Ishikawa (cell line): ENCODE data around the gene ARHGAP5.

Experiments used
- CEBPB ChIP-seq: IDR thresholded peaks from 2 replicates; pipeline ENCODE4 v1.6.1; 2012
- CREB1 ChIP-seq: IDR thresholded peaks from 2 replicates; pipeline ENCODE4 v1.6.1; 2012; ENCODE audit warnings: low read depth
- EGR1 ChIP-seq: IDR thresholded peaks from 2 replicates; pipeline ENCODE4 v1.6.1; 2012
- EP300 ChIP-seq: IDR thresholded peaks from 2 replicates; pipeline ENCODE4 v1.6.1; 2012; ENCODE audit warnings: borderline replicate concordance
- FOXM1 ChIP-seq: IDR thresholded peaks from 2 replicates; pipeline ENCODE4 v1.6.1; 2012; ENCODE audit warnings: low read depth, borderline replicate concordance
- MAX ChIP-seq: IDR thresholded peaks from 2 replicates; pipeline ENCODE4 v1.6.1; 2012
- NFIC ChIP-seq: IDR thresholded peaks from 2 replicates; pipeline ENCODE4 v1.6.1; 2012
- RAD21 ChIP-seq: IDR thresholded peaks from 2 replicates; pipeline ENCODE4 v1.6.1; 2012; ENCODE audit warnings: low read depth
- REST ChIP-seq: IDR thresholded peaks from 2 replicates; pipeline ENCODE4 v1.6.1; 2012; ENCODE audit warnings: low read depth, mild to moderate bottlenecking
- TAF1 ChIP-seq: IDR thresholded peaks from 2 replicates; pipeline ENCODE4 v1.6.1; 2012; ENCODE audit warnings: low read depth, mild to moderate bottlenecking
- TCF12 ChIP-seq: IDR thresholded peaks from 2 replicates; pipeline ENCODE4 v1.6.1; 2012; ENCODE audit warnings: low read depth
- TEAD4 ChIP-seq: IDR thresholded peaks from 2 replicates; pipeline ENCODE4 v1.6.1; 2012
- YY1 ChIP-seq: IDR thresholded peaks from 2 replicates; pipeline ENCODE4 v1.6.1; 2012; ENCODE audit warnings: low read depth
- ZBTB7A ChIP-seq: IDR thresholded peaks from 2 replicates; pipeline ENCODE4 v1.6.1; 2012; ENCODE audit warnings: low read depth
- TF ChIP-seq, protein P1 (sequence below): IDR thresholded peaks from 2 replicates; pipeline ENCODE4 v1.6.1; 2012

ARHGAP5 gene

GRCh38 chr14:32078023-32078857 is 1.1 kb downstream of the ARHGAP5 start:
- TF ChIP-seq TAF1, result peak; percentile 30; the same call in 1 of the 2 replicates
- no peak for TF ChIP-seq FOXM1

DNA sequence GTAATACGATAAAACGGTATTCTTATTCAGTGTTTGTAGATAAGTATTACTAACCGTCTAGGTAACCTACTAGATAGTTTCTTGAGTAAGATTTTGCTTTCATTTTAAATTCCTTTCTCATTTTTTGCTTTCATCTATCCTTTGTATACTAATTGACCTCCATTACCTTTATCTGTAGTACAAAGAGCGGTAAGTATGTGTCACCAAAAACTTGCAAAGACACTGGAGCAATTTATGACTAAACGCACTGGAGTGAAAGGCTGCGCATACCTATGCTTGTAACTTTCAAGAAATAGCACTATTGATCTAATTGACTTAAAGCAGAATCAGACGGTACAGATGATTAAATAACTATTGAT is 1.7 kb downstream of the ARHGAP5 start:
- TF ChIP-seq EGR1 (no peak), CREB1 (no peak), CEBPB (no peak), RAD21 (no peak), TEAD4 (no peak), FOXM1 (no peak), TCF12 (no peak), EP300 (no peak), YY1 (no peak), REST (no peak), NFIC (no peak), TAF1 (no peak), MAX (no peak), ZBTB7A (no peak)
- TF ChIP-seq, protein P1, sequence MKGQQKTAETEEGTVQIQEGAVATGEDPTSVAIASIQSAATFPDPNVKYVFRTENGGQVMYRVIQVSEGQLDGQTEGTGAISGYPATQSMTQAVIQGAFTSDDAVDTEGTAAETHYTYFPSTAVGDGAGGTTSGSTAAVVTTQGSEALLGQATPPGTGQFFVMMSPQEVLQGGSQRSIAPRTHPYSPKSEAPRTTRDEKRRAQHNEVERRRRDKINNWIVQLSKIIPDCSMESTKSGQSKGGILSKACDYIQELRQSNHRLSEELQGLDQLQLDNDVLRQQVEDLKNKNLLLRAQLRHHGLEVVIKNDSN, result no peak

- TF ChIP-seq TAF1, result no peak
- TF ChIP-seq REST, result no peak
These were observed 2.2 kb downstream of the ARHGAP5 start for GRCh38 chr14:32079264-32079663.

DNA sequence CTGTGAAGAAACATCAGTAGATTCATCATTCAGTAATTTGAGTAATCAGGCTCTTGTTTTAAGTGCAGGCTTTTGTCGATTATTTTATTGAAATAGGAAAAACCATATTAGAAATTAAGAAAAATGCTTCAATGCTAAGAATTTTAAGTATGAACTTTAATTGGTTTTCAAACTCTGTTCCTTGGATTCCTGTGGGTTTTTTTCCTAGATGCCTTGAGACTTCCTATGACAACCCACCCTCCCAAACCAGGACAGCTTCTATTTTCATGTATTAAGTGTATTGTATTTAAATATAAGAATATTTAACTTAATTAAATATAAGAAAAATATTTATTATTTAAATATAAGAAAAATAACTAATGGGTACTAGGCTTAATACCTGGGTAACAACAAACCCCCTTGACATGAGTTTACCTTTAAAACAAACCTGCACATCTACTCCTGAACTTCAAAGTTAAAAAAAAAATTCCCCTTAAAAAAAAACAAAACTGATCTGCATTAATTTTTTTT is 3.0 kb downstream of the ARHGAP5 start:
- TF ChIP-seq TCF12 (no peak), TAF1 (no peak)

- TF ChIP-seq ZBTB7A, result no peak
- TF ChIP-seq FOXM1, result no peak
- no peak for TF ChIP-seq TAF1
- no peak for TF ChIP-seq CEBPB
- no peak for TF ChIP-seq NFIC
- no peak for TF ChIP-seq EGR1
- no peak for TF ChIP-seq MAX
- TF ChIP-seq, protein P1, result no peak
- no peak for TF ChIP-seq EP300
- TF ChIP-seq CREB1, result no peak
- no peak for TF ChIP-seq TEAD4
- TF ChIP-seq YY1, result no peak
- no peak for TF ChIP-seq RAD21
- no peak for TF ChIP-seq TCF12
These were observed 4.8 kb downstream of the ARHGAP5 start for GRCh38 chr14:32081901-32082300.

- no peak for TF ChIP-seq YY1
- TF ChIP-seq EGR1, result no peak
These were observed 6.2 kb downstream of the ARHGAP5 start for GRCh38 chr14:32083315-32083624.

DNA sequence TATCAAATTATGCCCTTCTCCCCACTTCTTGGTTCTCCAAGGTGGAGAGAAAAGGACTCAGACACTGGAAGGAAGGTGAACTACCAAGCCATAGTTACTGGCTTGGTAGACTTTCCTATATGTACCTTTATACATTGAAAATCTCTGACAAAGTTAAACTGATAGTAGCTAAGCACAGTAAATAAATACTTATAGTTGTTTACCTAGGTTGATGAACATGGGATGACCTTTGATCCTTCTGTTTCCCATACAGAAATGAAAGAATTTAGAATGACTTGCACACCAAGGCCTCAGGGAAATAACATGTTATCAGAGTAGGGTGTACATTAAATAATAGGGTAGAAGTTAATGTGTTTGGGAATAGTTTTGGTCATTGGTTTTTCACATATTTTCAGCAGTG is 6.7 kb downstream of the ARHGAP5 start:
- TF ChIP-seq TCF12 (no peak), EGR1 (no peak)
